Inflammatory macrophage (primary cell): ENCODE results near the gene NUMB.
"Not testable (repeated sequence)": the region's sequence is repeated elsewhere in the genome, so short reads cannot be mapped to it uniquely, and the experiment has no call there.

Source experiments
- DNase-seq, 2 donors: peaks; one replicate each; pipeline ENCODE4 v3.0.0-alpha.2; 2020 to 2022

Gene NUMB

DNA sequence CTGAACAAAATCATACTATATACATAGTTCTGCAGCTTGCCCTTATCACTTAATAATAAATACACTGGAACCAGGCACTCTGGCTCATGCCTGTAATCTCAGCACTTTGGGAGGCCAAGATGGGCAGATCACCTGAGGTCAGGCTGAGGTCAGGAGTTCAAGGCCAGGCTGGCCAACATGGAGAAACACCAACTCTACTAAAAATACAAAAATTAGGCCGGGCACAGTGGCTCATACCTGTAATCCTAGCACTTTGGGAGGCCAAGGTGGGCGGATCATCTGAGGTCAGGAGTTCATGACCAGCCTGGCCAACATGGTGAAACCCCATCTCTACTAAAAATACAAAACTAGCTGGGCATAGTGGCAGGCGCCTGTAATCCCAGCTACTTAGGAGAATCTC, 109.3 kb downstream of the NUMB start:
- not testable (repeated sequence) for DNase-seq

DNA sequence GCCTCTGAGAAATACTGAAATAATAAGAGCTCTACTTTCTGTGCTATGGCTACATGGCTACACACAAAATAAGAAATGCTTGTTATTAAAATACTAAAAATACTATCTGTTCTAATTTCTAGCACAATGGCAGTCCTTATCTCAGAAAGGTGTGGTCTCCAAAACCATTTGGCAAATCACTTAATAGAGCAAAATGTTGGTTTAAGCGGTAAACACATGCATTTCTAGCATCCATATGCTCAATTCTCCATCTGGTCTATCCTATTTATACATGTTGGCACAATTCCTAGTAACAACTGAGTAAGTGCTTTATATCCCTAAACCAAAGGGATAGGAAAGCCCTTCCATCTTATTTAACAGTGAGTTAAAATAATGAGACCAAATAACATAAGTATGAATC, 114.0 kb downstream of the NUMB start:
- no peak for DNase-seq

DNA sequence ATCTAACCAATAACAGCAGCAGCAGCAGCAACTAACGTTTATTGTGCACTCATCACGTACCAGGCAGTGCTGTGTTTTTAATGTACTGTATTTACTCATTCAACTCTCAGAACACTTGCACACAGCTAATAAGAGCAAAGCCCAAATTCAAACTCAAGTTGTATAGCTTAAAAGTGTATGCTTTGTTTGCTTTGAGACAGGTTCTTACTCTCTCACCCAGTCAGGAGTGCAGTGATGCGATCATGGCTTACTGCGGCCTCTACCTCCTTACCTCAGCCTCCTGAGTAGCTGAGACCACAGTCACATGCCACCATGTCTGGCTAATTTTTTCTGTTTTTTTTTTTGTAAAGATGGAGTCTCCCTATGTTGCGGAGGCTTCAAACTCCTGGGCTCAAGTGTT, 115.7 kb downstream of the NUMB start:
- DNase-seq = no peak

DNA sequence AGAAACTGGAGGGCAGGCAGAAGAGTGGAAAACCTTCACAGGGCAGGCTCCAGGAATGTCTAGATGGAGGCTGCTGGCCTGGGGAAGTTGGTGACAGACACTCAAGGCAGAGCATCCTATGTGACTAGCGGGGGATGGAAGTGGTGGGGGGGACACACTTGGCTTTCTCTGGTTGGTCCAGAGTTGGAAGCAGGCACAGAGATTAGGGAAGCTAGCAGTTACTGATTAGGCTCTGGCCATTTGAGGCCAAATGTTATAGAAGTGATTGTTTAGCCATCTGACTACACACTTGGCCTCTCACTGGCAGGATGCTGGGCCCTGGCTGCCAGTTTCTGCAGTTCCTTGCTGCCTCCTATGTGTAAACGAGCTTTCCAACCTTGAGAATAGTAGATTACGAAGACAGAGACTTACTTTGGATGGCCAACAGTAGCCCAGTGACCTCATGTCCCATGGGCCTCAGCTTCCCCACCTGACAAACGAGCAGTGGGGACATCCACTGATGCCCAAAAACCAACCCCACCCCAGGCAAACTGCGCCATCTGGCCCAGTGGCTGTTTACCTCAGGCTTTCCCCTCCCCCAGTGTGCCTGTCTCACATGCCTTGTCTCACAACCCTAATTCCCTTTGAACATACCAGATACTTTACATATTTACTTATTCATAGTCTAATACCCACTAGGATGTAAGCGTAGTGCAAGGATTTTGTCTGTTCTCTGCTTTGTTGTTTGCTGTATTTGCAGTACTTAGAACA, 118.3 kb downstream of the NUMB start:
- DNase-seq = no peak

DNA sequence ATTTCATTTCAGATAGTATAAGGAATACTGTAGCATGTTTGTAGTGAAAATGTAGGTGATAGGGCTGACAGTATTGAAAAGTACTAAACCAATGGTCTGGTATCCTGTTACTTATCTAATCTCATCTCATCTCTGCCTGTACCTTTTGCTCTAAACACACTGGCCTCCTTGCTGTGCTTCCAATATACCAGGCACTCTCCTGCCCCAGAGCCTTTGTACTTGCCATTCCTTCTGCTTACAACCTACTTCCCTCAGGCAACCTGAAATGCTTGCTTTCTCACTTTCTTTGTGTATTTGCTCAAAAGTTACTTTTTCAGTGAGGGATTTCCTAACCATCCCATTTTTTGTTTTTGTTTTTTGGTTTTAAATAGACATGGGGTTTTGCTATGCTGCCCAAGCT, 119.1 kb downstream of the NUMB start:
- no peak for DNase-seq

DNA sequence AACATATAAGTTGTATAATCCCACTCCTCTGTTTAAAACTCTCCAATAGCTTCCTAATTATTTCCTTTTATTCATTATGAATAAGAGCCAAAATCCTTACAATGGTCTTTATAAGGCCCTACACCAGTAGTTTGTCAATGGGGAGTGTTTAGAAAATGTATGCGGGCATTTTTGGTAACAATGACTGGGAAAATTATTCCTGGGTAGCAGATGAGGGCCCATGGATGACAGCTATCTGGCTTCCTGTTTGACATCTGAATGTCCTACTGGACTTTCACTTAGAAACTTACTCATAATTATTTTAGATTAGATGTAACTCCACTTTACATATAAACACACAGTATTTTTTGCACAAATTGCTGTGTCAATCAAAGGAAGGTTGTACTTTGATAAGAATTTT, 119.8 kb downstream of the NUMB start:
- no peak for DNase-seq

DNA sequence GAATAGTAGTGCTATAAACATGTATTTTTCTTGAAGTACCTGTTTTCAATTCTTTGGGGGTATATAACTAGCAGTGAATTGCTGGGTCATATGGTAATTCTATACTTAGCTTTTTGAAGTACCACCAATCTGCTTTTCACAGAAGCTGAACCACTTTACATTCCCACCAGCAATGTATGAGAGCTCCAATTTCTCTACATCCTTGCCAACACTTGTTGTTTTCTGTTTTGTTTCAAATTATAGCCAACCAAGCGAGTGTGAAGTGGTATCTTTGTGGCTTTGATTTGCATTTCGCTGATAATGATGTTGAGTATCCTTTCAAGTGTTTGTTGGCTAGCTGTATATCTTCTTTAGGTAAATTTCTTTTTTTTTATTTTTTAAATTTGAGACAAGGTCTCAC, 125.3 kb downstream of the NUMB start:
- no peak for DNase-seq

DNA sequence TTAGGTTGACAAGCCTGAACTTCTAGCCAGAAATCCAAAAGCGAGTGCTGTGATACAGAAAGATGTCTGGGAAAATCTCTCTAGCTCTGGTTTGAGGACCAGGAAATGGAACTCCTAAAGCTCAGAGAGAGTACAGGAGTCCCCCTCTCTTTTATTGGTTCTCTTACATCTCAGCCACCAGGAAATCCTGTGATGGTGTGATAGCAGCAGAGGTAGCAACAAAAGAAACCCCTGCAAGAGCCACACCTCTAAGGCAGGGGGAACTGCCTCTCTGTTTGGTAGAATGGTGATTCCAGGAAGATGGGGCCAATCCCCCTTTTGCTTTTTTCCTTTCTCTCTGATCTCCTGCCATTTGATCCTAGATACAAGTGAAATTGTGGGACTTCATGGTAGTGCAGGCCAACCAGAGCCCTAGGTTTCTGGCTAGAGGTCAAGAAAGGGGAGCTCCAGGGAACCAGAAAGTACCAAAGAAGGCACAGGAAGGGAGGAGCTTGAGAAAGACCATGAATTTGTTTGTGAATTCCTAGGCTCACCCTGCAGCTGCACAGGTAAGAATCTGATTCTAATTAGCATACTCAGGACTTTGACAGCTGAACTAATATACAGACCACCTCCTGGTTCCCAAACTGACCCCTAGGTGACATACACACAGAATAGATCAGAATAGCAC, 132.6 kb downstream of the NUMB start:
- DNase-seq = no peak

DNA sequence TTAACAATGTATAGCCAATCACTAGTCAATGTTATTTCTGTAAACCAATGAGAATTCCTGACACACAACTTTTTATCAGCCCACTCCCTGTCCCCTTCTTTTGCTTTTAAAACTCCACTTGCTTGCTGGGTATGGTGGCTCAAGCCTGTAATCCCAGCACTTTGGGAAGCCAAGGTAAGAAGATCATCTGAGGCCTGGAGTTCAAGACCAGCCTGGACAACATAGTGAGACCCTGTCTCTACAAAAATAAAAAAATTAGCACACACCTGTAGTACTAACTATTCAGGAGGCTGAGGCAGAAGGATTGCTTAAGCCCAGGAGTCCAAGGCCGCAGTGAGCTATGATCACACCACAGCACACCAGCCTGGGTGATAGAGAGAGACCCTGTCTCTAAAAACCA, 133.3 kb downstream of the NUMB start:
- DNase-seq = no peak

DNA sequence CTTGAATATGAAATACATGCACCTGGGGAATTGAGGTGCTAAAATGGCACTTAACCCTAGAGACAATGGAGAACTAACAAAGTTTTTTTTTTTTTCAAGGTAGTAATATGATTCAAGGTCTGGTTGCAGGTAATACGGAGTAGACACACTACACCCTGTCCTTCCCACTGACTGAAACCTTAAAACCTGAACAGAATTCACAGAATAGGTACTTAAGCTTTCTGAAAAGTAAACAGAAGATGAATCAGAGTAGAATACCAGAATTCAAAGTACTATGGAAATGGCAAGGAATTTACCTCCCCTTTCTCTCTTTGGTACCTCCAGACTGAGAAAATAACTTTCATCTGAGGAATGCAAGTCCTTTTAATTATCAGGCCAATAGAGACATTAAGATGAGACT, 133.8 kb downstream of the NUMB start:
- DNase-seq = no peak

DNA sequence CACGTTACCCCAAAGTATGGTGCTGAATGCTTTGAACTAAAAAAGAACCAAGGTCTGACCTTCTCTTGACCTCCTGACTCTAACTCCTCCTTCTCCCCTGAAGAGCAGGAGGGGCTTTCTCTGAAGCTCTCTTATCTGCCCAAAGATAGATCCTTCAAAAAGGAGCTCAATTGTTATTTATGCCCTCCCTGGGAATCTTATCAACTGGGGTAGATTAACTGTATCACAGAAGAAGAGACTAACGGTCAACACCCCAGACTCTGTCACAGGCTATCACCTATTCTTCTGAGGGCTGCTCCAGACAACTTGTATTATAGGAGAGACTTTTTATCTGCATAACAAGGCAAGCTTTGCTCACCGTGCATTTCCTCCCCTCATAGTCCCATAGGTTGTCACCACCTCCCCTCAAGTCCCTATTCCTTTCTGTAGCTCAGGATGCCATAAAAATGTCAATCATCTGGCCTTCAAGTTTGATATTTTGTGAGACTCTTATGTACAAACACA, 134.4 kb downstream of the NUMB start:
- no peak for DNase-seq

DNA sequence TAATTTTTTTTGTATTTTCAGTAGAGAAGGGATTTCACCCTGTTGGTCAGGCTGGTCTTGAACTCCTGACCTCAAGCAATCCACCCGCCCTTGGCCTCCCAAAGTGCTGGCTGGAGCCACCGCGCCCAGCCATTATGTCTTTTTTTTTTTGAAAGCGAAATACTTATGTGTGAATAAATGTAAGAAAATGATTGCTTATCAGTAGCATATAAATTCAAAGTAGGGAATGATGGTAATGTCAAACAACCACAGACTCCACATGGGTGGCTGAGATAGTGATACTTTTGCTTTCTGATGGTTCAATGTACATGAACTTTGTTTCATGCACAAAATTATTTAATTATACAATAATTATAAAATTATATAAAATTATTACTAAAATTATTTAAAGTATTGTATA, 145.2 kb downstream of the NUMB start:
- DNase-seq = no peak

DNA sequence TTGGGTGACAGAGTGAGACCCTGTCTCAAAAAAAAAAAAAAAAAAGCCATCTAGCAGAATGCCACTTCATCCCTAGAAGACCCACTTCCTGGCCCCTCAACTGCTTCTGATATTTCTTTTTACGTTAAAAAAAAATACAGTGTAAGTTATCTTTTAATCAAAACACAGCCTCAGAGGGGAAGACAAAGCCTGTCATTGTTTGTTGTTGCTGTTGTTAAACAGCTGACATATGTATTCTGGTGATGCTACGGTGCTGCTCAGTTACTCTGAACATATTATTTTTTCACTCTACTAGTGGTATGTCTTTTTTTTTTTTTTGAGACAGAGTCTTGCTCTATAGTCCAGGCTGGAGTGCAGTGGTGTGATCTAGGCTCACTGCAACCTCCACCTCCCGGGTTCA, 145.7 kb downstream of the NUMB start:
- DNase-seq = no peak

DNA sequence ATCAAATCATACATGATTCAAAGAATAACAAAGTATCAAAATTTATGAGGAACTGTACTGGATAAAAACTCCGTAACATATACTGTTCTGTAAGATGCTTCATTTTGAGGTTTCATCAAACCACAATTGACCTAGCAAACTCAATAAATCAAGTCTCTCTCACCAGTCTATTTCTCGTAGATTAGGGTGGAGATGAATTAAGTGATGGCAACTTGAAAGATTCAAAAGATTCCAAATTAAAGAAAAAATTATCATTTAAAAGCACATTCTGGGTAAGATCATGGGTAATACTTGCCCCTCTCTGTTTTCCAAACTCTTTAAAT, 146.7 kb downstream of the NUMB start:
- DNase-seq = no peak

DNA sequence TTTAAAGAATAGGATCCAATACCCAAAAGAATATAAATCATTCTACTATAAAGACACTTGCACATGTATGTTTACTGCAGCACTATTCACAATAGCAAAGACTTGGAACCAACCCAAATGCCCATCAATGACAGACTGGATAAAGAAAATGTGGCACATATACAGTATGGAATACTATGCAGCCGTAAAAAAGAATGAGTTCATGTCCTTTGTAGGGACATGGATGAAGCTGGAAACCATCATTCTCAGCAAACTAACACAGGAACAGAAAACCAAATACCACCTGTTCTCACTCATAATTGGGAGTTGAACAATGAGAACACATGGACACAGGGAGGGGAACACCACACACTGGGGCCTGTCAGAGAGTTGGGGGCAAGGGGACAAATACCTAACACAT, 149.1 kb downstream of the NUMB start:
- not testable (repeated sequence) for DNase-seq

DNA sequence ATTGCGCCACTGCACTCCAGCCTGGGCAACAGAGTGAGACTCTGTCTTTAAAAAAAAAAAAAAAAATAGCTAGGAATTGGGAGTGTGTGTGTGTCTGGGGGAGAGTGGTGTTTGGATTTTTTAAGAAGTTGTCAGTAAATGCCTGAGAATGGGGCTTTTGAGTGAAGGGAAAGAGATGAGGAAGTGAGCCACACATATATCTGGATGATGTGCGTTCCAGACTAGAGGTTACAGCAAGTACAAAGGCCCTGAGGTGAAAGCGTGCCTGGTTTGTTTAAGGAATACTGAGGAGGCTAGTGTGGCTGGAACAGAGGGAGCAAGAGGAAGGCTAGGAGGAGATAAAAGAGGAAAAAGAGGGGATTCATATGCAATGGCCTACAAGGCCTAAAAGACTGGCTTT, 151.1 kb downstream of the NUMB start:
- DNase-seq = no peak

DNA sequence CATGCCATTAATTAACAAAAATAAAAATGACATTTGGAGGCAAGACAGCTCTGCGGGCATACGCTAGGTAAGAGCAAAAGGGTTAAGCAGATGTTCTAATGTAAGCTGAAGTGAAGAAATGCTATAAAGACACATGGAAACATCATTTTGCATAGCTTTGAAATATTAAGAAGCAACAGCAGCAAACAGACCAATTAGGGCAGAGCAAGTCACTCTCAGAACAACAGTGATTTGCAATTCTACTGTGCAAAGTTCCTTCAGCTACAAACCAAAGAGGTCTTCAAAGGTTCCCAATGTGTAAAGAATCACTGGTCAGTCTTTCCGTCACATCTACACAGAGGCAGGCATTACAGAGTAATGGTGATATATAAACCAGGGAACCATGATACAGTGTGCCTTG, 152.8 kb downstream of the NUMB start:
- no peak for DNase-seq

DNA sequence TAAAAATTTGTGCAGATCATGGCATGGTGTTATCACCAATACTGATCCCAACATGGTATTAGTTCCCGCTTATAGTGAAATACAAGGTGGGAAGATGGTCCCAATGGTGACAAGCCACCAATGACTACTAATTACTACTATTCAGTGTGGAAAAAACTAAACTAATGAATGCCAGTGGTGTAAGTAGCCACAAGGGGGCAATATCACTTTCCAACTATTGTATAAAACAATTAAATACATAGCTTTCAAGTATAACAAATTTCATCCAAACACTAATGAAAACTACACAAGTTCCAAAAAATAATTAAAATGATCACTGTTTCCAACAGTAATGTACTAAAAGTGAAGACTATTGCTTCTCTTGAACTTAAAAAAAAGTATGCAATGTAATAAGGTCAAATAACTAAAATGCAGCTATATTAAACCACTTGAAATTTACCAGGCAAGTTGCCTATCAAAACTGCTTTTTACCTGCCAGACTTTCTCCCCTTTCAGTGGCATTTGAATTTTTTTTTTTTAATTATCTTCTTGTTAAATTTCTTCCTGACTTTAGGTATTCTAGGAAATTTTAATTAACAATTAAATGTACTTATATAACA, 163.0 kb downstream of the NUMB start:
- peak; percentile 22 to 45 for DNase-seq

DNA sequence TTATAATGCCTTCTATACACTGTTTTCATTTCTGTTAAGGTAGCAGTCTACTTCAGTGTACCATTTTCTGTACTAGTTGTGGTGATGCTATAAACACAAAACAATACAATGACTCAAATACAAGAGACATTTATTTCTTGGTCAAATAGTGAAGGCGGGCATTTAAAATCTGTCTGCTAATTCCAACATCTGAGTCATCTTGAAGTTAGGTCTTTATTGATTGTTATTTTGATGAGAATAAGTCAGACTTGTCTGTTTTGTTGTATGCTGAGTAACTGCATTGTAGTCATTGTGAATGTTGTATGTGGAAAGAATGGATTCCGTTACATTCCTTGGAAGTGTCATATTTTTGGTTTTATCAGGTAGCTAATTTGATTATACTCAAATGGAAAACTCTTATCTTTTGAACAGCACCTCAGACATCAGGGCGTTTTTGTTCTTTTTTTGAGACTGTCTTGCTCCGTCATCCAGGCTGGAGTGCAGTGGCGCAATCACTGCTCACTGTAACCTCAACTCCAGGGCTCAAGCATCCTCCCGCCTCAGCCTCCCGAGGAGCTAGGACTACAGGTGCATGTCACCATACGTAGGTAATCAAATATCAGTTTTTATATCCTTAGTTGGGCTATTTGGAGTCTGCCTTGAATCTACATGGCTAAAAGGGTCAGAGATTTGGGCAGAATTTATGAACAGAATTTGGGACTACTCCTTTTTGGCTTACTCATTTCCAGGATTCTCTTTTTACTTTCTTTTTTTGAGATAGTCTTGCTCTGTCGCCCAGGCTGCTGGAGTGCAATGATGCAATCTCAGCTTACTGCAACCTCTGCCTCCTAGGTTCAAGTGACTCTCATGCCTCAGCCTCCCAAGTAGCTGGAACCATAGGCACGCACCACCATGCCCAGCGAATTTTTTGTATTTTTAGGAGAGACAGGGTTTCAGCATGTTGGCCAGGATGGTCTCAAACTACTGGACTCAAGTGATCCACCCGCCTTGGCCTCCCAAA, 164.3 kb downstream of the NUMB start:
- no peak for DNase-seq

DNA sequence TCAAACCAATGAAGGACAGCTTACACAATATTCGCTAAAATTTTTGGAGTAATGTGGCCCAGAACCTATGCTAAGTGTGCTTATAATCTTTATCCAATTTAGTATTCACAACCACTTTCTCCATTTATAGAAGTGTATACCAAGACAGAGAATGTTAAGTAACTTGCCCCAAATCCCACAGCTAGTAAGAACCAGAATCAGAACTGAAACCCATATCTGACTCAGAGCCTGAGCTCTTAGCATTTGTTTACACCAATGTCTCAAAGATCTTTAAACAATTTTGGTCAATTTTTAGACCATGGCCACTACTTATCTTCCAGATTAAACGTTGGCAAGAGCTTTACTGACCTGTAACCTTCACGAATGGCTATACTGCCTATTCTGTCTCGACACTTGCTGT, 168.1 kb downstream of the NUMB start:
- DNase-seq = no peak

DNA sequence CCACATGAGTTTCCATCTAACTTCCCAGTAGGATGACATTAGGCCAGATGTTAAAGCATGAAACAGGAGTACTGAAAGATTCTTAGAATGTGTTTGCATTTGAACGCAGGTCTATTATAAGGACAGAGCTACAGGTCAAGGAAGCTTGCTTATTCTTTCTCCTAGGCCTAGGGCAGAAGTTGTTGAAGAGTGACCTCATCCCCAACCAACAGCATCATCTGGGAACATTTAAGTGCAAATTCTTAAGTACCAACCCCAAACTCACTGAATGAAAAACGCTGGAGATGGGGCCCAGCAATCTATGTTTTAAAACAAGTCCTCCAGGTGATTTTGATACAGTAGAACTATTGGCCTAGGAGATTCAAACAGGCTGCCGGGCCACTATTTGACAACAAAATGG, 168.6 kb downstream of the NUMB start:
- no peak for DNase-seq

DNA sequence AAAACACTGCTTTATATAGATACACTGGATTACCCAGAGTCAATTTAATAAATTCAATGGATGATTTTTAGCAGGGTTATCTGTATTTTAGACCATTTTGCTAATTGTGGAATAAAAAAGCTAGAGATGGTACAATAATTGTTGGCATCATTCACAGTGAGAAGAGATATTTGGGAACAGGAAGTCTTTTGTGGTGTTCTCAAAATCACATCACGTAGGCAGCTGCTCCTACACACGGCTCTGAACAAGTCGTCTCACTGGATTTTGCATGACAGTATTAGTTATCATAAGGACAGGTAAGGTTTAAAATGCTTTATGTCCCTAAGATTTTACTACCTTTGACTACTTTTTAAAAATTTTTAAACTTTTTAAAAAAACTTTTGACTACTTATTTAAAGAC, 169.0 kb downstream of the NUMB start:
- DNase-seq = peak in 1 of 2 donors; percentile 36

DNA sequence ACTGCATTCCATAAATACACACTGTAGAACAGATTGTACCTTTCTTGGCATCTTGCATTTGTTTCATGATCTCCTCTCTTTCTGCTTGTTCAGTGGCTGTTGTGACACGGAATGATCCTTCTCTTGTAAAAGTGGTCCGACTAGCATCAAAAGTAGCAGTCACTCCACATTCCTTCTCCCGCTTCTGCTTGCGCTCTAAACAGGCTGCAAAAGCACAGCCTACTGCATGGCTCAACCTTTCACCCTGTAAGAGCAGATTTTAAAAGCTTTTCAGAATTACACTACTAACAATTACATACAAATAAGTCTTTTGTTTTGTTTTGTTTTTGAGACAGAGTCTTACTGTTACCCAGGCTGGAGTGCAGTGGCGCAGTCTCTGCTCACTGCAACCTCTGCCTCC, 171.3 kb downstream of the NUMB start:
- no peak for DNase-seq
